HEK293T (cell line): Measurements from ENCODE around the gene ANKFY1.

Experiments
- CTCF ChIA-PET: fragments of 350-600 bp; formaldehyde crosslinking; extraction: SDS; loops from one replicate; lab custom pipeline; 2021; ENCODE audit warnings: antibody characterized with exemption, inconsistent platforms; lab: Yijun Ruan, JAX
- POLR2A ChIA-PET: fragments of 350-600 bp; formaldehyde crosslinking; extraction: SDS; loops from one replicate; lab custom pipeline; 2020; ENCODE audit warnings: antibody characterized with exemption, inconsistent platforms; lab: Yijun Ruan, JAX
- DNase-seq: peaks from one replicate; pipeline ENCODE4 v3.0.0; 2012; ENCODE audit warnings: mixed read lengths; ENCODE audit errors: extremely low spot score
- ARNT ChIP-seq: fragments of 450-650 bp; IDR thresholded peaks from 2 replicates; pipeline ENCODE4 v1.6.1; 2017; ENCODE audit warnings: mild to moderate bottlenecking
- BHLHE40 ChIP-seq: fragments of 450-650 bp; IDR thresholded peaks from 2 replicates; pipeline ENCODE4 v1.6.1; 2016; ENCODE audit warnings: mild to moderate bottlenecking, moderate library complexity, borderline replicate concordance
- CTBP1 ChIP-seq: fragments of 450-650 bp; IDR thresholded peaks from 2 replicates; pipeline ENCODE4 v1.6.1; 2016; ENCODE audit warnings: borderline replicate concordance
- ELF4 ChIP-seq: fragments of 450-650 bp; IDR thresholded peaks from 2 replicates; pipeline ENCODE4 v1.6.1; 2017; ENCODE audit warnings: antibody characterized with exemption
- FOXA1 ChIP-seq: fragments of 450-650 bp; IDR thresholded peaks from 2 replicates; pipeline ENCODE4 v1.6.1; 2016; ENCODE audit warnings: mild to moderate bottlenecking
- FOXK2 ChIP-seq: fragments of 450-650 bp; IDR thresholded peaks from 2 replicates; pipeline ENCODE4 v1.6.1; 2016; ENCODE audit warnings: mild to moderate bottlenecking
- FOXM1 ChIP-seq: fragments of 450-650 bp; IDR thresholded peaks from 2 replicates; pipeline ENCODE4 v1.6.1; 2017; ENCODE audit warnings: mild to moderate bottlenecking, borderline replicate concordance
- HDGF ChIP-seq: fragments of 450-650 bp; IDR thresholded peaks from 2 replicates; pipeline ENCODE4 v1.6.1; 2017; ENCODE audit warnings: antibody characterized with exemption, borderline replicate concordance
- L3MBTL2 ChIP-seq: fragments of 450-650 bp; conservative IDR thresholded peaks from 2 replicates; pipeline ENCODE4 v1.6.1; 2016; ENCODE audit warnings: mild to moderate bottlenecking
- LEF1 ChIP-seq: fragments of 450-650 bp; IDR thresholded peaks from 2 replicates; pipeline ENCODE4 v1.6.1; 2017; ENCODE audit warnings: mild to moderate bottlenecking, borderline replicate concordance
- NFRKB ChIP-seq: fragments of 450-650 bp; IDR thresholded peaks from 2 replicates; pipeline ENCODE4 v1.6.1; 2016; ENCODE audit warnings: mild to moderate bottlenecking, moderate library complexity
- SP1 ChIP-seq: fragments of 450-650 bp; IDR thresholded peaks from 2 replicates; pipeline ENCODE4 v1.6.1; 2017
- SUZ12 ChIP-seq: fragments of 450-650 bp; IDR thresholded peaks from 2 replicates; pipeline ENCODE4 v1.6.1; 2016; ENCODE audit warnings: mild to moderate bottlenecking
- TARDBP ChIP-seq: fragments of 450-650 bp; IDR thresholded peaks from 2 replicates; pipeline ENCODE4 v1.6.1; 2016
- ZNF384 ChIP-seq: fragments of 450-650 bp; IDR thresholded peaks from 2 replicates; pipeline ENCODE4 v1.6.1; 2016
- TF ChIP-seq, protein P1 (sequence below): fragments of 450-650 bp; IDR thresholded peaks from 2 replicates; pipeline ENCODE4 v1.6.1; 2016

ANKFY1 gene

DNA sequence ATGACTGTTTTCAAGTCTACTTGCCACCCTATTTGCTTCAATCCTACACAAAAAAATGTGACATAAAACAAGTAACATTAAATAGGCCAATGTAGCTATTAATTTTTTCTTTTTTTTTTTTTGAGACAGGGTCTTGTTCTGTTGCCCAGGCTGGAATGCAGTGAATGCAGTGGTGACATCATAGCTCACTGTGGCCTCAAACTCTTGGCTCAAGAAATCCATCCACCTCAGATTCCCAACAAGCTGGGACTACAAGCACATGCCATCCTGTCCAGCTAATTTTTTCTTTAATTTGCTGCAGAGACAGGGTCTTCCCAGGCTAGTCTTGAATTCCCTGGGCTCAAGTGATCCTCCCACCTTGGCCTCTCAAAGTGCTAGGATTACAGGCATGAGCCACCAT lies 29.4 kb downstream of the ANKFY1 start:
- ChIA-PET POLR2A (interaction anchor here (1.1 kb wide), 1 partner anchor 13 kb away, joined by 4 read pairs; no protein-coding TSS in a partner anchor), CTCF (interaction anchor here (2.3 kb wide), 1 partner anchor 15 kb away, joined by 8 read pairs; no protein-coding TSS in a partner anchor)
- DNase-seq, result no peak
- TF ChIP-seq FOXK2, result no peak
- no peak for TF ChIP-seq L3MBTL2
- no peak for TF ChIP-seq FOXM1
- no peak for TF ChIP-seq HDGF
- no peak for TF ChIP-seq LEF1
- TF ChIP-seq BHLHE40, result no peak

DNA sequence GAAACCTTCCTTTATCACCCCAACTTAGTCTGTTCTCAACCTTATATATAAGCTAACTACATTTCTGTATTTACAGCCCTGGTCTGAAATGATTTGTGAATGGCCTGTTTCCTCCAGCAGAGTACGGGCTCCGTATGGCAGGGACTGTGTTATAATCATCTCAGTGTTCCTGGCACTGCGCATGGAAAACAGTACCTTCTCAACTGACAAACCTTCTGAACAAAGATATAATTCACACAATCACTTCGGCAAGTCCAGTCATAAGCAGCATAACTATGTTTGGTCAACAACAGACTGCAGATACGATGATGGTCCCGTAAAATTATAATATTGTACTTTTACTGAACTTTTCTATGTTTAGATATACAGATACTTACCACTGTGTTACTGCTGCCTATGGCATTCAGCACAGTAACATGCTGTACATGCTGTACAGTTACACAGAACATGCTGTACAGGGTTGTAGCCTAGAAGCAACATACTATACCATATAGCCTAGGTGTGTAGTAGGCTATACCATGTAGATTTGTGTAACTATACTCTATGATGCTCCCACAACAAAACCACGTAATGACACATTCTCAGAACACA lies 30.0 kb downstream of the ANKFY1 start:
- no peak for DNase-seq
- CTCF ChIA-PET, result interaction anchor here (2.3 kb wide), 1 partner anchor 16 kb away, joined by 8 read pairs; no protein-coding TSS in a partner anchor
- POLR2A ChIA-PET, result interaction anchor here (1.1 kb wide), 1 partner anchor 14 kb away, joined by 4 read pairs; no protein-coding TSS in a partner anchor
- TF ChIP-seq CTBP1 (no peak), SP1 (no peak), L3MBTL2 (no peak), NFRKB (no peak), ARNT (no peak), FOXM1 (no peak), ZNF384 (no peak), FOXK2 (no peak), BHLHE40 (no peak)
- TF ChIP-seq, protein P1, sequence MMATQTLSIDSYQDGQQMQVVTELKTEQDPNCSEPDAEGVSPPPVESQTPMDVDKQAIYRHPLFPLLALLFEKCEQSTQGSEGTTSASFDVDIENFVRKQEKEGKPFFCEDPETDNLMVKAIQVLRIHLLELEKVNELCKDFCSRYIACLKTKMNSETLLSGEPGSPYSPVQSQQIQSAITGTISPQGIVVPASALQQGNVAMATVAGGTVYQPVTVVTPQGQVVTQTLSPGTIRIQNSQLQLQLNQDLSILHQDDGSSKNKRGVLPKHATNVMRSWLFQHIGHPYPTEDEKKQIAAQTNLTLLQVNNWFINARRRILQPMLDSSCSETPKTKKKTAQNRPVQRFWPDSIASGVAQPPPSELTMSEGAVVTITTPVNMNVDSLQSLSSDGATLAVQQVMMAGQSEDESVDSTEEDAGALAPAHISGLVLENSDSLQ, result no peak

DNA sequence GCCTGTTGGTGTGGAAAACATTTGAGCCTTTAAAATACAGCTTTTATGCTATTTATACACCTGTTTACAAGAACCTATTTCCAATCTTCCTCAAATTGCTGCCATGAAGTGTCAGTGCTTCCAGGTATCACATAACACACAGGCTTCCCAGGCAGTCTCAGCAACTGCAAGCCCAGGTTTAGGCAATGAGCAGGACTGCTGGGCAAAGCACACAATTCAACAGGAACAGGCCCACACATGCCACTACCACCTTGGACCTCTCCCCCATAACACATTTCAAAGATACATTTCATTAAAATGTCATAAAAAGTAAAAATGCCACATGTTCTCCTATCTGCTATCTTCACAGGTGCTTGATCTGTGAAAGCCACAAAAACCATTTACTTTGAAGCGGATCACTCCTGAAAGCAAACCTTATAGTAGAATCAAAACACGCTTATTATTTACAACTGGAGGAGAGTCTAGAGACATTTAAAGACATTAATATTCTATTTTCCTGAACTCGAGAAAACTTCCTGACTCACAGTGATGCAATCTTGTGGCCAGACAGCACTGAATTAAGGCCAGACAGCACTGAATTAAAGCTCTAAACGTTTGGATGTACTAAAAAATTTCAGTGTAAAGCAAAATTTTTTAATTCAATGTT lies 31.5 kb downstream of the ANKFY1 start:
- no peak for DNase-seq
- CTCF ChIA-PET, result interaction anchor here (2.3 kb wide), 1 partner anchor 17 kb away, joined by 8 read pairs; no protein-coding TSS in a partner anchor

DNA sequence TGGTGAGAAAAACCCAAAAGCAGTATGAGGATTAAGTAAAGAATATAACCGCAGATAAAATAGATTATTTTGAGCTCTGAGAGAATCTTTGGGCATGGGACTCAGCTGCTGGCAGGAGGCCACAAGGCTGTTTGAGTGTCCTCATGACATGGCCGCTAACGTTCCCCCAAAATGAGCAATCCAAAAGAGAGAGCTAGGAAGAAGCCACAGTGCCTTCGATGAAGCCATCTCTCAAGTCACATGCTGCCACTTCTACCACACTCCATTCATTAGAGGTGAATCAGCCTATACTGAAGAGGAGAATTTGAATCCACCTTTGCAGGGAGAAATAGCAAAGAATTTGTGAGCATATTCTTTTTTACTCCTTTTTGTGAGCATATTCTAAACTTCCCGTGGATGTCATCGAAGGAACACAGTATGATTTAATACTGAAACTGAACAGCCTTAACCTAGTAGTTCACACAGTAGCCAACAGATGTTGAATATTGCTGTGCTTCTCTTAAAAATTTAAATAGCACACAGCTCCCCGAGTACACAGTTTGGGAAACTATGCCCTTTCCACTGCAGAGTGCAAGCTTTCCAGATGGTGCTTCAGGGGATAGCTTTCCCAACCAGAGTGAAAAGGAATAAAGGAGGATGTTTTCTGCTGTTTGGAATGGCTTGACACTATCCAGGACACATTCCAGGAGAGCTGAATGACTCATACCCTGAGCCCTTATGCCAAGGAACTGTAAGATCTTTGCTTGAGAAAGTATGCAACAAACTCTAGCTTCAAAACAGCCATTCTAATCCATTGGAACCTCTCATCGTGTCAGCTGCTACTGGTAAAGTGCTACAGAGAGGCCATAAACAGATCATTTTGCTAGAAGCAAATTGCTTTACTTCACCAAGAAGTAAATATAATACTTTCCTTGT lies 33.9 kb downstream of the ANKFY1 start:
- no peak for TF ChIP-seq ARNT
- no peak for TF ChIP-seq FOXM1
- TF ChIP-seq BHLHE40, result no peak
- TF ChIP-seq NFRKB, result no peak
- no peak for TF ChIP-seq FOXK2
- TF ChIP-seq TARDBP, result no peak
- CTCF ChIA-PET, result interaction anchor here (0.6 to 1.1 kb wide), 3 partner anchors 14 to 87 kb away, joined by 3 to 5 read pairs (median 4); partner anchors contain the start of genes CYB5D2 and ZZEF1
- POLR2A ChIA-PET, result interaction anchor here (1.0 to 1.4 kb wide), 2 partner anchors 10 to 33 kb away, joined by 3 to 5 read pairs; partner anchors contain the start of gene ANKFY1
- DNase-seq, result no peak

More for the DNA sequence above, 31.5 kb downstream of the ANKFY1 start:
- TF ChIP-seq ZNF384, result no peak
- TF ChIP-seq, protein P1, result no peak
- no peak for TF ChIP-seq FOXK2
- no peak for TF ChIP-seq SUZ12
- TF ChIP-seq NFRKB, result no peak
- no peak for TF ChIP-seq BHLHE40
- TF ChIP-seq CTBP1, result no peak
- no peak for TF ChIP-seq L3MBTL2
- TF ChIP-seq ELF4, result no peak
- TF ChIP-seq FOXM1, result no peak
- TF ChIP-seq HDGF, result no peak
- no peak for TF ChIP-seq LEF1
- POLR2A ChIA-PET, result no interaction called here

DNA sequence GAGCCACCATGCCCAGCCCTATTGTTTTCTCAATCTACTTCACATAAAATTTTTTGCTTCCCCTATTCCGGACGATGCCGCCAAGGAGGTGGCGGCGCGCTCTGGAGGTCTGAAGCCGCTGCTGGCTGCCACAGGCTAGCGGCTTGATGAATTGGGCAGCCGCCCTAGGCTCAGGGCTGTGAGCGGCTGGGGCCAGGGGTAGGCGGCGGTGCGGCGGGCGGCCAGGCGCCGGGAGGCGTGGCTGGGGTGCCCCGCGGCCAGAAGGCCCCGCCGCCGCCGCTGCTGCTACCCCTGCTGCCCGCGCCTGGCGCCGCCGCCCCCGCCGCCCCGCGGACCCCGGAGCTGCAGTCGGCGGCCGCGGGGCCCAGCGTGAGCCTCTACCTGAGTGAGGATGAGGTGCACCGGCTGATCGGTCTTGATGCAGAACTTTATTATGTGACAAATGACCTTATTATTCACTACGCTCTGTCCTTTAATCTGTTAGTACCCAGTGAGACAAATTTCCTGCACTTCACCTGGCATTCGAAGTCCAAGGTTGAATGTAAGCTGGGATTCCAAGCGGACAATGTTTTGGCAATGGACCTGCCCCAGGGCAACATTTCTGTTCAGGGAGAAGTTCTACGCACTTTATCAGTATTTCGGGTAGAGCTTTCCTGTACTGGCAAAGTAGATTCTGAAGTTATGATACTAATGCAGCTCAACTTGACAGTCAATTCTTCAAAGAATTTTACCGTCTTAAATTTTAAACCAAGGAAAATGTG lies 41.7 kb downstream of the ANKFY1 start:
- TF ChIP-seq, protein P1, result no peak
- no peak for TF ChIP-seq BHLHE40
- no peak for TF ChIP-seq FOXA1
- TF ChIP-seq SUZ12, result no peak
- TF ChIP-seq FOXM1, result no peak
- no peak for TF ChIP-seq HDGF
- no peak for TF ChIP-seq LEF1
- no peak for TF ChIP-seq SP1
- TF ChIP-seq ZNF384, result no peak
- TF ChIP-seq ELF4, result no peak
- no peak for TF ChIP-seq ARNT
- TF ChIP-seq NFRKB, result no peak
- no peak for TF ChIP-seq TARDBP
- no peak for DNase-seq
- ChIA-PET POLR2A (no interaction called here), CTCF (interaction anchor here (0.6 kb wide), 1 partner anchor 56 kb away, joined by 3 read pairs; no protein-coding TSS in a partner anchor)
